ENCODE results near the gene LZTS3. TPM values are rescaled to one million over a fixed set of nuclear protein-coding genes. Genes with fewer than 3 reads are reported as not detected.

The LZTS3 gene
- total RNA-seq, 1 experiment from 2014 or later = 4.5 TPM

- POLR2A ChIA-PET = no interaction called here
- Mint-ChIP-seq H3K9me3 (ENCODE audit: unreplicated experiment) (no peaks in the 10 kb centered on the region), H3K4me1 (ENCODE audit: low read depth, unreplicated experiment) (no peaks in the 10 kb centered on the region), H3K27me3 (ENCODE audit: insufficient read depth, unreplicated experiment) (no peaks in the 10 kb centered on the region), H3K4me3 (ENCODE audit: unreplicated experiment) (no peak overlapping the region), H3K27ac (ENCODE audit: unreplicated experiment) (no peak overlapping the region), H3K36me3 (ENCODE audit: insufficient read depth, unreplicated experiment) (no peaks in the 10 kb centered on the region)
- Histone ChIP-seq H3K36me3 (ENCODE audit: control insufficient read depth, insufficient read depth, low read length) (no peaks in the 10 kb centered on the region), H3K4me3 (ENCODE audit: low read depth, low read length) (no peak overlapping the region), H3K27me3 (replicated peaks; ENCODE audit: control insufficient read depth, insufficient read depth, low read length) (no peaks in the 10 kb centered on the region), H3K4me1 (peaks cover 5% of the 10 kb centered on the region; the same call in 1 of the 2 replicates), H3K9me3 (no peaks in the 10 kb centered on the region)
- CTCF ChIA-PET = no interaction called here
- no peak for TF ChIP-seq CTCF (IDR thresholded peaks at IDR 0.05; ENCODE audit: insufficient read depth in 1 of 2, low read depth in 1 of 2, low read length in 1 of 2, severe bottlenecking in 1 of 2, unreplicated experiment in 1 of 2)
- intact Hi-C loops (cut with micrococcal nuclease; ENCODE audit: unreplicated experiment) = no loop called here
- DNase-seq = no peak
- BruUV-seq (replicated peaks) = no TSS peak
Measured at GRCh38 chr20:3166338-3166912, 6.9 kb downstream of the LZTS3 start.

- Histone ChIP-seq H3K36me3 (ENCODE audit: control insufficient read depth, insufficient read depth, low read length) (no peaks in the 10 kb centered on the region), H3K4me3 (ENCODE audit: low read depth, low read length) (no peak overlapping the region), H3K9me3 (no peaks in the 10 kb centered on the region), H3K27me3 (replicated peaks; ENCODE audit: control insufficient read depth, insufficient read depth, low read length) (no peaks in the 10 kb centered on the region), H3K4me1 (peaks cover 5% of the 10 kb centered on the region; the same call in 1 of the 2 replicates)
- intact Hi-C loops (cut with micrococcal nuclease; ENCODE audit: unreplicated experiment) = no loop called here
- Mint-ChIP-seq H3K9me3 (ENCODE audit: unreplicated experiment) (no peaks in the 10 kb centered on the region), H3K36me3 (ENCODE audit: insufficient read depth, unreplicated experiment) (no peaks in the 10 kb centered on the region), H3K4me3 (ENCODE audit: unreplicated experiment) (no peak overlapping the region), H3K27me3 (ENCODE audit: insufficient read depth, unreplicated experiment) (no peaks in the 10 kb centered on the region), H3K4me1 (ENCODE audit: low read depth, unreplicated experiment) (no peaks in the 10 kb centered on the region), H3K27ac (ENCODE audit: unreplicated experiment) (no peak overlapping the region)
- POLR2A ChIA-PET = interaction anchor here (0.5 kb wide), 1 partner anchor 11 kb away, joined by 3 read pairs; no protein-coding TSS in a partner anchor
- TF ChIP-seq CTCF (IDR thresholded peaks at IDR 0.05; ENCODE audit: insufficient read depth in 1 of 2, low read depth in 1 of 2, low read length in 1 of 2, severe bottlenecking in 1 of 2, unreplicated experiment in 1 of 2) = no peak
- no peak for DNase-seq
- no TSS peak for BruUV-seq (replicated peaks)
- CTCF ChIA-PET = no interaction called here
Measured at GRCh38 chr20:3165473-3166337, 7.6 kb downstream of the LZTS3 start.

GRCh38 chr20:3164763-3165410, 8.5 kb downstream of the LZTS3 start:
- Histone ChIP-seq H3K9me3 (no peaks in the 10 kb centered on the region), H3K4me1 (peaks cover 5% of the 10 kb centered on the region; the same call in 1 of the 2 replicates), H3K4me3 (ENCODE audit: low read depth, low read length) (no peak overlapping the region), H3K36me3 (ENCODE audit: control insufficient read depth, insufficient read depth, low read length) (no peaks in the 10 kb centered on the region; the same call in 1 of the 2 replicates), H3K27me3 (replicated peaks; ENCODE audit: control insufficient read depth, insufficient read depth, low read length) (no peaks in the 10 kb centered on the region)
- BruUV-seq (replicated peaks) = no TSS peak
- Mint-ChIP-seq H3K4me1 (ENCODE audit: low read depth, unreplicated experiment) (no peaks in the 10 kb centered on the region), H3K27me3 (ENCODE audit: insufficient read depth, unreplicated experiment) (no peaks in the 10 kb centered on the region), H3K36me3 (ENCODE audit: insufficient read depth, unreplicated experiment) (peaks cover 2% of the 10 kb centered on the region), H3K4me3 (ENCODE audit: unreplicated experiment) (no peak overlapping the region), H3K27ac (ENCODE audit: unreplicated experiment) (no peak overlapping the region), H3K9me3 (ENCODE audit: unreplicated experiment) (no peaks in the 10 kb centered on the region)
- ChIA-PET POLR2A (interaction anchor here (0.5 kb wide), 1 partner anchor 12 kb away, joined by 3 read pairs; no protein-coding TSS in a partner anchor), CTCF (no interaction called here)
- no peak for TF ChIP-seq CTCF (IDR thresholded peaks at IDR 0.05; ENCODE audit: insufficient read depth in 1 of 2, low read depth in 1 of 2, low read length in 1 of 2, severe bottlenecking in 1 of 2, unreplicated experiment in 1 of 2)
- no peak for DNase-seq
- intact Hi-C loops (cut with micrococcal nuclease; ENCODE audit: unreplicated experiment) = no loop called here
